Measurements from ENCODE around the gene TNFAIP8L2.

GRCh38 chr1:151198254-151199127, 42.0 kb downstream of the TNFAIP8L2 start, which contains the start of gene PIP5K1A:
- TF ChIP-seq CTCF (conservative IDR thresholded peaks at IDR 0.05 in 1 of 2, IDR thresholded peaks at IDR 0.05 in 1 of 2; ENCODE audit: low read depth in 1 of 2, low read length in 2 of 2) (no peak), EZH2 (IDR thresholded peaks at IDR 0.05; ENCODE audit: low read length, missing control alignments) (no peak)
